Breast epithelium (tissue), 4 donors: ENCODE measurements around the gene ASTN2. TPM values are rescaled to one million over a fixed set of nuclear protein-coding genes. Genes with fewer than 3 reads are reported as not detected.

Source experiments
- DNase-seq, 2 donors: peaks; one replicate each; pipeline ENCODE4 v3.0.0-alpha.2; 2019; ENCODE audit warnings: low spot score in 2 of 2
- H3K27ac ChIP-seq, 2 donors: fragments of 200-600 bp; sonication (generic) in 1 of 2; one replicate each; pipeline ENCODE4 v1.5.1; 2016 to 2019; ENCODE audit warnings: mild to moderate bottlenecking in 1 of 2
- H3K27me3 ChIP-seq, 2 donors: fragments of 200-600 bp; sonication (generic) in 1 of 2; one replicate each; pipeline versions ENCODE4 v1.5.1 to v1.6.0; 2017 to 2019; ENCODE audit warnings: control low read depth in 1 of 2, mild to moderate bottlenecking in 1 of 2
- H3K36me3 ChIP-seq: fragments of 200-600 bp; one replicate; pipeline ENCODE4 v1.5.1; 2019
- H3K4me1 ChIP-seq, 2 donors: fragments of 200-600 bp; sonication (generic); one replicate each; pipeline ENCODE4 v1.5.1; 2016 to 2019; ENCODE audit warnings: control low read depth in 1 of 2
- H3K4me3 ChIP-seq, 3 donors: fragments of 200-600 bp; sonication (generic); 1 replicate in 2 of 3; 2 replicates in 1 of 3; pipeline ENCODE4 v1.5.1; 2016 to 2019; ENCODE audit warnings: mild to moderate bottlenecking in 3 of 3, moderate library complexity in 2 of 3
- H3K9me3 ChIP-seq, 2 donors: fragments of 200-600 bp; sonication (generic) in 1 of 2; one replicate each; pipeline ENCODE4 v1.5.1; 2016 to 2019; ENCODE audit warnings: control low read depth in 1 of 2
- POLR2A ChIP-seq: fragments of 450-650 bp; IDR thresholded peaks from one replicate; pipeline ENCODE4 v1.6.1; 2016; ENCODE audit warnings: antibody characterized with exemption, mild to moderate bottlenecking, moderate library complexity
- POLR2AphosphoS5 ChIP-seq, 3 donors: sonication (generic); formaldehyde crosslinking; IDR thresholded peaks; one replicate each; pipeline ENCODE4 v1.6.1; 2017; ENCODE audit warnings: antibody characterized with exemption in 3 of 3
- intact Hi-C: fragments of 100-400 bp; cut with DNase I; formaldehyde crosslinking; loops from one replicate; pipeline ENCODE4 v1.15.1; 2023; ENCODE audit warnings: low total_unique reads
- total RNA-seq, 3 donors: library from RNA; depleted of rRNA; stranded (reverse); fragments of >200 nt; gene quantifications; one replicate each; pipeline ENCODE4 v1.1.0, GENCODE V29; 2016
- TF ChIP-seq, protein P1 (sequence below), 3 donors: fragments of 450-650 bp; IDR thresholded peaks; one replicate each; pipeline ENCODE4 v1.5.1; 2016 to 2017; ENCODE audit warnings: antibody characterized with exemption in 3 of 3, mild to moderate bottlenecking in 3 of 3, moderate library complexity in 3 of 3

The ASTN2 gene
- total RNA-seq, 3 donors from 2014 or later, result 9.1 to 13.8 (median 9.8) TPM

DNA sequence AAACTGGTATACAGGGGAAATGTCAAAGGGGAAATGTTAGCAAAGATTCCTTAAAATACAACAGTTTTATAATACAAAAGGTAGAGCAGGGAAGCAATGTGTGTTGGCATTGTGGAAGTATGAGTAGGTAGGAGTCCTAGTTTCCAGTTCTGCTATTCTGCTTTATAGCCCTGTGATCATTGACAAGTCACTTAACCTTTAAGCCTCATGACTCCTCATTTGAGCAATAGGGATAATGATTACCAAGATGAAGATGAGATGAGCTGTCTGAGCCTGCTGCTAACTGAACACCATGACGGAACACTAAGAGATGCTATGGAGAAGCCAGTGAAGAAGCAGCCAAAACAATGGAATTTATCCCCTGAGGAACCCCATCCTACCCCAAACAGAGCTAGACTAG, 1009.5 kb downstream of the ASTN2 start:
- H3K27me3 ChIP-seq, result no peaks in the 10 kb centered on the region
- H3K4me1 ChIP-seq, result no peaks in the 10 kb centered on the region
- no peak for TF ChIP-seq POLR2A
- TF ChIP-seq, protein P1, sequence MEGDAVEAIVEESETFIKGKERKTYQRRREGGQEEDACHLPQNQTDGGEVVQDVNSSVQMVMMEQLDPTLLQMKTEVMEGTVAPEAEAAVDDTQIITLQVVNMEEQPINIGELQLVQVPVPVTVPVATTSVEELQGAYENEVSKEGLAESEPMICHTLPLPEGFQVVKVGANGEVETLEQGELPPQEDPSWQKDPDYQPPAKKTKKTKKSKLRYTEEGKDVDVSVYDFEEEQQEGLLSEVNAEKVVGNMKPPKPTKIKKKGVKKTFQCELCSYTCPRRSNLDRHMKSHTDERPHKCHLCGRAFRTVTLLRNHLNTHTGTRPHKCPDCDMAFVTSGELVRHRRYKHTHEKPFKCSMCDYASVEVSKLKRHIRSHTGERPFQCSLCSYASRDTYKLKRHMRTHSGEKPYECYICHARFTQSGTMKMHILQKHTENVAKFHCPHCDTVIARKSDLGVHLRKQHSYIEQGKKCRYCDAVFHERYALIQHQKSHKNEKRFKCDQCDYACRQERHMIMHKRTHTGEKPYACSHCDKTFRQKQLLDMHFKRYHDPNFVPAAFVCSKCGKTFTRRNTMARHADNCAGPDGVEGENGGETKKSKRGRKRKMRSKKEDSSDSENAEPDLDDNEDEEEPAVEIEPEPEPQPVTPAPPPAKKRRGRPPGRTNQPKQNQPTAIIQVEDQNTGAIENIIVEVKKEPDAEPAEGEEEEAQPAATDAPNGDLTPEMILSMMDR (IDR thresholded peaks at IDR 0.05), result no peak
- TF ChIP-seq POLR2AphosphoS5 (IDR thresholded peaks at IDR 0.05), result no peak
- H3K4me3 ChIP-seq, result no peak overlapping the region
- H3K9me3 ChIP-seq, result no peaks in the 10 kb centered on the region
- DNase-seq, result no peak
- H3K36me3 ChIP-seq, result no peaks in the 10 kb centered on the region
- intact Hi-C loops, result no loop called here
- H3K27ac ChIP-seq, result no peak overlapping the region

DNA sequence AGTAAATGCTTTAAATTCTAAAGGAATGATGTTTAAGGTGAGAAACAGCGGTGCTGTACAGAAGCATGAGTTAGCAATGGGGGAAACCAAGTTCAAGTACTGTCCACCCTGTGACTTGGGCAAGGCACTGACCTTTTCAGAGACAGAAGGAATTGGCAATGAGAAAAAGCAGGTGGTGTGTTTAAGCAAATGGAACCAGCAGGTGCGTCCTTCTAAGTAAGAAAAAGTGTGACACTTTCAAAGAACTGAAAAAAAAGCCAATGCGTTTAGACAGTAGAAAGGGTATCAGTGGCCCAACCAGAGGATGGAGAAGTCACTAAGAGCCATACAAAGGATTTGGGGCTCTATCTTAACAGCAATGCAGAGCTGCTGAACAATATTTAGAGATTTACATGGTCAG, 1010.6 kb downstream of the ASTN2 start:
- intact Hi-C loops, result no loop called here
- Histone ChIP-seq H3K4me1 (no peaks in the 10 kb centered on the region), H3K9me3 (no peaks in the 10 kb centered on the region), H3K4me3 (no peak overlapping the region), H3K27ac (no peak overlapping the region), H3K27me3 (no peaks in the 10 kb centered on the region), H3K36me3 (no peaks in the 10 kb centered on the region)
- TF ChIP-seq POLR2AphosphoS5 (IDR thresholded peaks at IDR 0.05) (no peak), POLR2A (no peak)
- TF ChIP-seq, protein P1 (IDR thresholded peaks at IDR 0.05), result no peak
- DNase-seq, result no peak

DNA sequence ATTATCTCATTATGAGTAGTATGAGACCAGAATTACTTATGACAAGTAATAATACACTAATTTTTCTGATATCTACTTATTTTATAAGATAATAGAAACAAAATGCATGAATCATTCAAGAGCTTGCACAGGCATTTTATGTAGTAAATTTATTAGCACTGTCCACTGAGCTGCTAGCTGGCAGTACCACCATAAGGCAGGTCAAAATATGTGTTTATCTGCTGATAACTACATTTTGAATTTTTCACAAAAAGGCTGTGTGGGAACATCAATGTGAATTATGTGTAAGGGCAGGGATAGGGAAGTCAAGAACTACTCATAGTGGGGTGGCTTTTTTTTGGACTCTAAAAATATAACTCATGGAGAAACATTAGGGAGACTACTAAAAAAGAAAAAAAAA, 1011.7 kb downstream of the ASTN2 start:
- intact Hi-C loops, result no loop called here

DNA sequence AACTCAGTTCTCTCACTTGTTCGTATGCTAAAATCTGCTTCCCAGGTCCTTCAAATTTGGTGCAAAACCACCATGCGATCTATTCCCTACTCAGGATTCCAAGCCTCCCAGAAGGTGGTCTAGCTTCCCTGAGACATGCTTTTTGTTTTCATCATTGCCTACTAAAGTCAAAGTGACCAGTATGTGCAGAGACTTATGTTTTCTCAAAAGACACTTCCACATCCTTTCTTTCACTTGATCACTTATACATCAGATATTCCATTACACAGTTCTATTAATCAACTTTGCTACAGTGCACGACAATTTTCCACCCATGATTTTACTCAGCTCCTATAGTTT, 1019.2 kb downstream of the ASTN2 start:
- Histone ChIP-seq H3K4me1 (no peaks in the 10 kb centered on the region), H3K36me3 (no peaks in the 10 kb centered on the region), H3K27ac (no peak overlapping the region), H3K4me3 (no peak overlapping the region), H3K9me3 (no peaks in the 10 kb centered on the region), H3K27me3 (no peaks in the 10 kb centered on the region)
- no peak for DNase-seq
- intact Hi-C loops, result no loop called here
- TF ChIP-seq POLR2AphosphoS5 (IDR thresholded peaks at IDR 0.05) (no peak), POLR2A (no peak)
- TF ChIP-seq, protein P1 (IDR thresholded peaks at IDR 0.05), result no peak

More for the DNA sequence above, 1011.7 kb downstream of the ASTN2 start:
- no peak overlapping the region for H3K27ac ChIP-seq
- TF ChIP-seq, protein P1 (IDR thresholded peaks at IDR 0.05), result no peak
- TF ChIP-seq POLR2AphosphoS5 (IDR thresholded peaks at IDR 0.05), result no peak
- no peak for TF ChIP-seq POLR2A
- DNase-seq, result no peak
- no peaks in the 10 kb centered on the region for H3K36me3 ChIP-seq
- no peaks in the 10 kb centered on the region for H3K27me3 ChIP-seq
- H3K9me3 ChIP-seq, result no peaks in the 10 kb centered on the region
- no peaks in the 10 kb centered on the region for H3K4me1 ChIP-seq
- H3K4me3 ChIP-seq, result no peak overlapping the region

DNA sequence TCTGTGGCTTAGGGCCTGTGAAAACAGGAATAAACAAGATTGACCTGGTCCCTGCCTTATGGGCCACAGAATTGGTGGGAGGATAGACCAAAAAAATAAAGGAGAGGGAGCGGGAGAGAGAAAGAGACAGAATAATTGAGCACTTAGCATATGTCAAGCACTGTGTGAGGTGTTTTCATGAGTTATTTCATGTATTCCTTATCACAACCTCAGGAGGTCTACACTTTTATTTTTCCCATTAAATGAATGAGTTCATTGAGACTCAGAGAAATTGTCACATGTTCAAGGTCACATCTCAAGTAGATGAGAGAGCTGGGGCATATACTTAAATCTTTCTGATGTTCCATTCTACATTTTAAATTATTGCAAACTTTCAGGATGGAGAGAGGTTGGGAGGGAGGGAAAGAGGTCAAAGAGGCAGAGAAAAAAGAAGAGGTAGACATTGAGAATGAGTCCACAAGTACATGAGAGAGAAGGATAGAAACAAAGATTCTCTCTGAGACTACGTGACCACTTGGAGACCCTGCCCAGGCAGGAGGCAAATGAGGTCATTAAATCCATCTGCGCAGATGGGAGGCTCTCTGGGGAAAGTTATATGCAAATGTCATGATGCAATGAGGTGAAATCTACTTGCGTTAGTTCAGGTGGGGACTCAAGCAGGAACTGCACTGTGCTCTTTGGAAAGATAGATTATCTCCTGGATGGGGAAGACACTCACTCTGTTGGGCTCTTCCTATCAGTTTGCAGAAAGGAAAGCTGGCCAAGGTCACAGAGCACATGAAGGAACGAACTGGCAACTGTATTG, 1019.8 kb downstream of the ASTN2 start:
- H3K4me3 ChIP-seq, result no peak overlapping the region
- no peaks in the 10 kb centered on the region for H3K9me3 ChIP-seq
- intact Hi-C loops, result no loop called here
- H3K27ac ChIP-seq, result no peak overlapping the region
- TF ChIP-seq POLR2AphosphoS5 (IDR thresholded peaks at IDR 0.05) (no peak), POLR2A (no peak)
- TF ChIP-seq, protein P1 (IDR thresholded peaks at IDR 0.05), result no peak
- no peak for DNase-seq
- H3K27me3 ChIP-seq, result no peaks in the 10 kb centered on the region
- no peaks in the 10 kb centered on the region for H3K4me1 ChIP-seq
- H3K36me3 ChIP-seq, result no peaks in the 10 kb centered on the region
